Measurements from ENCODE around the gene PRND. TPM values are rescaled to one million over a fixed set of nuclear protein-coding genes. Genes with fewer than 3 reads are reported as not detected.

Gene PRND
- polyA plus RNA-seq, 1 donor (not counting 4 experiments of a cell fraction or from before 2014, with no cell fraction given), result not detected

DNA sequence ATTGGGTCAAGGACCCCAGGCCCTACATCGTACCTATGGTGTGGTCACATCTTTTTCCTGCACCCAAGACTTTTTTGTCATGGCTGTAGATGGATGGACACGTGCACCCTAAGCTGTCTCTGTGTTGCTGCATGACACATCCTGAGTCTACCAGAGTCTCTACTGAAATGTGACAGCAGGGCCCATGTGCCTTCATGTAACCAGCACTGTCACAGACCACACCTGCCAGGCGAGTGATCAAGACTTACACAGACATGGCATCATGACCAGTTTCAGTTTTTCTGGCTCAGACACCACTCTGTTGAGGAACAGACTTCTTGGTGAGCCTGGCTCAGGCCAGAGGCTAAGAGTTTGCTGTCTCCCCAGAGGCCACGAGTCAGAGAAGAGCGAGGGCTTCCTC is 7.6 kb downstream of the PRND start:
- Histone ChIP-seq H3K4me3 (ENCODE audit: control insufficient read depth in 2 of 3, extremely low read depth in 1 of 3, insufficient read depth in 2 of 3, low read depth in 1 of 3, low read length in 3 of 3) (no peak overlapping the region), H4K20me1 (ENCODE audit: control insufficient read depth, extremely low read depth, insufficient read depth, low read length) (no peaks in the 10 kb centered on the region), H3K4me1 (ENCODE audit: control insufficient read depth, extremely low read depth, insufficient read depth, low read length) (peaks cover 3% of the 10 kb centered on the region), H3K9ac (ENCODE audit: control insufficient read depth, extremely low read depth, insufficient read depth, low read length) (no peak overlapping the region), H3K9me1 (ENCODE audit: control insufficient read depth, extremely low read depth, insufficient read depth, low read length) (no peaks in the 10 kb centered on the region), H3K27ac (ENCODE audit: control insufficient read depth, insufficient read depth, low read length) (no peak overlapping the region), H3K27me3 (ENCODE audit: control insufficient read depth, extremely low read depth, insufficient read depth, low read length) (no peaks in the 10 kb centered on the region), H3K9me3 (ENCODE audit: control insufficient read depth, low read depth, low read length) (no peaks in the 10 kb centered on the region), H2AFZ (ENCODE audit: control insufficient read depth, low read length) (no peak overlapping the region), H3K4me2 (ENCODE audit: control insufficient read depth, extremely low read depth, insufficient read depth, low read depth, low read length) (no peak overlapping the region), H3K36me3 (ENCODE audit: control insufficient read depth in 2 of 2, extremely low read depth in 1 of 2, insufficient read depth in 2 of 2, low read length in 2 of 2) (no peaks in the 10 kb centered on the region), H3K79me2 (ENCODE audit: control insufficient read depth, insufficient read depth, low read length) (no peaks in the 10 kb centered on the region)
- TF ChIP-seq, protein P1, sequence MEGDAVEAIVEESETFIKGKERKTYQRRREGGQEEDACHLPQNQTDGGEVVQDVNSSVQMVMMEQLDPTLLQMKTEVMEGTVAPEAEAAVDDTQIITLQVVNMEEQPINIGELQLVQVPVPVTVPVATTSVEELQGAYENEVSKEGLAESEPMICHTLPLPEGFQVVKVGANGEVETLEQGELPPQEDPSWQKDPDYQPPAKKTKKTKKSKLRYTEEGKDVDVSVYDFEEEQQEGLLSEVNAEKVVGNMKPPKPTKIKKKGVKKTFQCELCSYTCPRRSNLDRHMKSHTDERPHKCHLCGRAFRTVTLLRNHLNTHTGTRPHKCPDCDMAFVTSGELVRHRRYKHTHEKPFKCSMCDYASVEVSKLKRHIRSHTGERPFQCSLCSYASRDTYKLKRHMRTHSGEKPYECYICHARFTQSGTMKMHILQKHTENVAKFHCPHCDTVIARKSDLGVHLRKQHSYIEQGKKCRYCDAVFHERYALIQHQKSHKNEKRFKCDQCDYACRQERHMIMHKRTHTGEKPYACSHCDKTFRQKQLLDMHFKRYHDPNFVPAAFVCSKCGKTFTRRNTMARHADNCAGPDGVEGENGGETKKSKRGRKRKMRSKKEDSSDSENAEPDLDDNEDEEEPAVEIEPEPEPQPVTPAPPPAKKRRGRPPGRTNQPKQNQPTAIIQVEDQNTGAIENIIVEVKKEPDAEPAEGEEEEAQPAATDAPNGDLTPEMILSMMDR (optimal IDR thresholded peaks at IDR 0.05 in 1 of 3, IDR thresholded peaks at IDR 0.05 in 1 of 3, conservative IDR thresholded peaks at IDR 0.05 in 1 of 3; ENCODE audit: extremely low read depth in 1 of 3, insufficient read depth in 2 of 3, low read length in 3 of 3), result no peak
- no peak for TF ChIP-seq EZH2 (IDR thresholded peaks at IDR 0.05; ENCODE audit: low read length)
- DNase-seq (ENCODE audit: low read depth, low spot score) (no peak), FAIRE-seq (no peak)
- dilution Hi-C loops (cut with MboI; ENCODE audit: extremely low pct_ligation_motif_present, low sequenced_read_pairs), result no loop called here

DNA sequence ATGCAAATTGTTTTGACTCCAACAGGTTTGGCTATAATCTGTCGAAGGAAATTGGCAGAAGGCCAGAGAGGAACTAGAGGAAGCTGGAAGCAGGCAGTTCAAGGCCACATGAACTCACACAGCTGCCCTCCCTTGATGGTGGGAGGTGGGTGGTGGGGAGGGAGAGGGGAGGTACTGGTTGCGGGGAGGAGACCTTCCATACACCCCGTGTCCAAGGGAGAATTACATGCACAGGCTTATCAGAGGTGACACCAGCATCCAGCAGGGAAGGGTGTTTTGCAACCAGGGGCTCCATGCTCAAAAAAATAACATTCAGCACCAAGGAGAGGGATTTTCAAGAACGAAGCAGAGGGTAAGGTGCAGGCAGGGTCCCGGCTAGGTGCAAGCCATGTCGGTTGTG is 9.1 kb downstream of the PRND start:
- no peak overlapping the region for H2AFZ ChIP-seq (ENCODE audit: control insufficient read depth, low read length)
- TF ChIP-seq, protein P1 (optimal IDR thresholded peaks at IDR 0.05 in 1 of 3, IDR thresholded peaks at IDR 0.05 in 1 of 3, conservative IDR thresholded peaks at IDR 0.05 in 1 of 3; ENCODE audit: extremely low read depth in 1 of 3, insufficient read depth in 2 of 3, low read length in 3 of 3), result no peak
- TF ChIP-seq EZH2 (IDR thresholded peaks at IDR 0.05; ENCODE audit: low read length), result no peak
- H3K79me2 ChIP-seq (ENCODE audit: control insufficient read depth, insufficient read depth, low read length), result no peaks in the 10 kb centered on the region
- H3K9ac ChIP-seq (ENCODE audit: control insufficient read depth, extremely low read depth, insufficient read depth, low read length), result no peak overlapping the region
- H3K9me3 ChIP-seq (ENCODE audit: control insufficient read depth, low read depth, low read length), result no peaks in the 10 kb centered on the region
- DNase-seq (ENCODE audit: low read depth, low spot score), result no peak
- no peaks in the 10 kb centered on the region for H4K20me1 ChIP-seq (ENCODE audit: control insufficient read depth, extremely low read depth, insufficient read depth, low read length)
- no peak overlapping the region for H3K4me2 ChIP-seq (ENCODE audit: control insufficient read depth, extremely low read depth, insufficient read depth, low read depth, low read length)
- no peak for FAIRE-seq
- H3K4me3 ChIP-seq (ENCODE audit: control insufficient read depth in 2 of 3, extremely low read depth in 1 of 3, insufficient read depth in 2 of 3, low read depth in 1 of 3, low read length in 3 of 3), result no peak overlapping the region
- no peaks in the 10 kb centered on the region for H3K27me3 ChIP-seq (ENCODE audit: control insufficient read depth, extremely low read depth, insufficient read depth, low read length)
- H3K27ac ChIP-seq (ENCODE audit: control insufficient read depth, insufficient read depth, low read length), result no peak overlapping the region
- dilution Hi-C loops (cut with MboI; ENCODE audit: extremely low pct_ligation_motif_present, low sequenced_read_pairs), result no loop called here
- no peaks in the 10 kb centered on the region for H3K9me1 ChIP-seq (ENCODE audit: control insufficient read depth, extremely low read depth, insufficient read depth, low read length)
- no peaks in the 10 kb centered on the region for H3K36me3 ChIP-seq (ENCODE audit: control insufficient read depth in 2 of 2, extremely low read depth in 1 of 2, insufficient read depth in 2 of 2, low read length in 2 of 2)
- H3K4me1 ChIP-seq (ENCODE audit: control insufficient read depth, extremely low read depth, insufficient read depth, low read length), result peaks cover 3% of the 10 kb centered on the region
